OCI-LY7 (cell line): ENCODE results near the gene ASAH2. TPM values are rescaled to one million over a fixed set of nuclear protein-coding genes. Genes with fewer than 3 reads are reported as not detected.
A peak's percentile ranks its signal among the peaks of the same experiment; 100 is the strongest.

Experiments used
- BruUV-seq: library from RNA; stranded (reverse); fragments of 400-500 nt; replicated peaks from 2 replicates; lab custom pipeline; 2021; lab: Mats Ljungman, UMichigan
- CTCF ChIA-PET: fragments of 300-600 bp; sonication (Branson Sonifier 250); formaldehyde crosslinking; loops from one replicate; lab custom pipeline; 2022; ENCODE audit warnings: antibody characterized with exemption; ENCODE audit not compliant: unreplicated experiment; lab: Charles Lee
- POLR2A ChIA-PET: fragments of 300-600 bp; sonication (Branson Sonifier 250); formaldehyde crosslinking; loops from one replicate; lab custom pipeline; 2022; ENCODE audit warnings: antibody characterized with exemption; lab: Charles Lee
- DNase-seq: peaks from one replicate; pipeline ENCODE4 v3.0.0-alpha.2; 2015; ENCODE audit warnings: low spot score
- H2AFZ ChIP-seq: fragments of 200-600 bp; sonication (generic), shearing (Covaris generic); 2 replicates; pipeline ENCODE4 v1.6.1; 2014; ENCODE audit warnings: mild to moderate bottlenecking, antibody characterized with exemption, low read length, moderate library complexity
- H3K27ac ChIP-seq: fragments of 200-600 bp; sonication (generic); 2 replicates; pipeline ENCODE4 v1.5.1; 2014; ENCODE audit warnings: mixed run types, low read depth, mild to moderate bottlenecking, moderate library complexity, low read length, inconsistent platforms; ENCODE audit not compliant: poor library complexity, severe bottlenecking
- H3K36me3 ChIP-seq: fragments of 200-600 bp; sonication (generic); 2 replicates; pipeline ENCODE4 v1.6.1; 2014; ENCODE audit warnings: mild to moderate bottlenecking, antibody characterized with exemption, low read length, moderate library complexity, mixed read lengths; ENCODE audit not compliant: insufficient read depth
- H3K4me1 ChIP-seq: fragments of 200-600 bp; sonication (generic); 2 replicates; pipeline ENCODE4 v1.5.1; 2014; ENCODE audit warnings: mild to moderate bottlenecking, low read length; ENCODE audit not compliant: insufficient read depth, poor library complexity, severe bottlenecking
- H3K4me2 ChIP-seq: fragments of 200-600 bp; sonication (generic); 2 replicates; pipeline ENCODE4 v1.6.1; 2014; ENCODE audit warnings: mild to moderate bottlenecking, low read length
- H3K4me3 ChIP-seq: fragments of 200-600 bp; sonication (generic); 2 replicates; pipeline ENCODE4 v1.5.1; 2014; ENCODE audit warnings: mild to moderate bottlenecking, low read depth, low read length; ENCODE audit not compliant: poor library complexity, severe bottlenecking
- H3K79me2 ChIP-seq: fragments of 200-600 bp; sonication (generic); 2 replicates; pipeline ENCODE4 v1.6.1; 2016; ENCODE audit warnings: low read depth, mild to moderate bottlenecking, low read length, moderate library complexity, mixed read lengths; ENCODE audit not compliant: insufficient read depth
- H3K9me2 ChIP-seq: fragments of 200-600 bp; sonication (generic); 2 replicates; pipeline ENCODE4 v1.6.1; 2016; ENCODE audit warnings: mild to moderate bottlenecking, low read length, mixed read lengths; ENCODE audit not compliant: insufficient read depth
- H3K9me3 ChIP-seq: fragments of 200-600 bp; sonication (generic); 2 replicates; pipeline ENCODE4 v1.6.1; 2014; ENCODE audit warnings: mild to moderate bottlenecking, mixed run types, low read length, mixed read lengths
- H4K20me1 ChIP-seq: fragments of 200-600 bp; sonication (generic); 2 replicates; pipeline ENCODE4 v1.6.1; 2014; ENCODE audit warnings: mild to moderate bottlenecking, antibody characterized with exemption, low read length, moderate library complexity, mixed read lengths; ENCODE audit not compliant: insufficient read depth
- EZH2phosphoT487 ChIP-seq: fragments of 200-600 bp; sonication (generic); IDR thresholded peaks from 2 replicates; pipeline ENCODE4 v1.6.1; 2018; ENCODE audit warnings: low read depth, borderline replicate concordance, mild to moderate bottlenecking, mixed run types, antibody characterized with exemption, low read length, moderate library complexity, mixed read lengths
- intact Hi-C: fragments of 100-400 bp; cut with micrococcal nuclease; formaldehyde crosslinking; loops from one replicate; pipeline ENCODE4 v1.10.0; 2022; ENCODE audit not compliant: unreplicated experiment
- total RNA-seq, 2 experiments: library from RNA; depleted of rRNA in 1 of 2; stranded (reverse); fragments of >200 nt in 1 of 2; shearing (Covaris generic) in 1 of 2; gene quantifications; 2 replicates each; pipeline ENCODE4 v1.2.3, GENCODE V29; 2014 to 2022
- TF ChIP-seq, protein P1 (sequence below): fragments of 200-600 bp; sonication (generic); conservative IDR thresholded peaks from 2 replicates; pipeline ENCODE4 v1.5.1; 2014; ENCODE audit warnings: mild to moderate bottlenecking, antibody characterized with exemption, low read length, moderate library complexity, mixed read lengths

The ASAH2 gene
- total RNA-seq, 2 experiments from 2014 or later = not detected

- Histone ChIP-seq H3K27ac (no peak overlapping the region), H3K79me2 (no peaks in the 10 kb centered on the region), H4K20me1 (no peaks in the 10 kb centered on the region), H3K4me1 (no peaks in the 10 kb centered on the region), H3K9me3 (no peaks in the 10 kb centered on the region), H3K36me3 (no peaks in the 10 kb centered on the region), H3K9me2 (no peaks in the 10 kb centered on the region), H3K4me2 (no peak overlapping the region), H2AFZ (no peak overlapping the region), H3K4me3 (no peak overlapping the region)
- BruUV-seq = no TSS peak
- no peak for DNase-seq
- POLR2A ChIA-PET = no interaction called here
- CTCF ChIA-PET = no interaction called here
- no peak for TF ChIP-seq EZH2phosphoT487
- TF ChIP-seq, protein P1, sequence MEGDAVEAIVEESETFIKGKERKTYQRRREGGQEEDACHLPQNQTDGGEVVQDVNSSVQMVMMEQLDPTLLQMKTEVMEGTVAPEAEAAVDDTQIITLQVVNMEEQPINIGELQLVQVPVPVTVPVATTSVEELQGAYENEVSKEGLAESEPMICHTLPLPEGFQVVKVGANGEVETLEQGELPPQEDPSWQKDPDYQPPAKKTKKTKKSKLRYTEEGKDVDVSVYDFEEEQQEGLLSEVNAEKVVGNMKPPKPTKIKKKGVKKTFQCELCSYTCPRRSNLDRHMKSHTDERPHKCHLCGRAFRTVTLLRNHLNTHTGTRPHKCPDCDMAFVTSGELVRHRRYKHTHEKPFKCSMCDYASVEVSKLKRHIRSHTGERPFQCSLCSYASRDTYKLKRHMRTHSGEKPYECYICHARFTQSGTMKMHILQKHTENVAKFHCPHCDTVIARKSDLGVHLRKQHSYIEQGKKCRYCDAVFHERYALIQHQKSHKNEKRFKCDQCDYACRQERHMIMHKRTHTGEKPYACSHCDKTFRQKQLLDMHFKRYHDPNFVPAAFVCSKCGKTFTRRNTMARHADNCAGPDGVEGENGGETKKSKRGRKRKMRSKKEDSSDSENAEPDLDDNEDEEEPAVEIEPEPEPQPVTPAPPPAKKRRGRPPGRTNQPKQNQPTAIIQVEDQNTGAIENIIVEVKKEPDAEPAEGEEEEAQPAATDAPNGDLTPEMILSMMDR = no peak
- intact Hi-C loops = no loop called here
Observed at GRCh38 chr10:50280049-50280841, 28.9 kb upstream of the ASAH2 start.

DNA sequence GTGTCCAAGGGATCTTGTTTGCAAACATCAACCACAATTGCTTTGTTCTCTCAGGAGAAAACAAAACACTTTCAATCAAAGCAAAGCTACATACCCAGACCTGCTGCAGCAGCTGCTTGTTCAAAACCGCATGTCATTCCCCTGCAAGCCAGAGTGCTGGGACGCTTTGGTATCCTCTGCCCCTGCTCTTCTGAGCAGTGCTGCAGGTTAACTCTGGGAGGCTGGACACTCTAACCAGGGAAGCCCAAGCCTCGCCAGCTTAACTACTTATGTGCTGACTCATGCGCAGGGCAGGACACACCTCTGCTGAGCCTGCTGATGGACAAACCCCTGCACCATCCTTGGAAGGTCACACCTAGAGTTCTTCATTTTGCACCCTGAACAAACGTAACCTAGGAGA, 28.2 kb upstream of the ASAH2 start:
- H3K36me3 ChIP-seq = no peaks in the 10 kb centered on the region
- no TSS peak for BruUV-seq
- DNase-seq = no peak
- no peaks in the 10 kb centered on the region for H3K4me1 ChIP-seq
- H4K20me1 ChIP-seq = no peaks in the 10 kb centered on the region
- no peaks in the 10 kb centered on the region for H3K9me2 ChIP-seq
- no peak for TF ChIP-seq EZH2phosphoT487
- intact Hi-C loops = no loop called here
- CTCF ChIA-PET = no interaction called here
- no peak overlapping the region for H2AFZ ChIP-seq
- H3K9me3 ChIP-seq = no peaks in the 10 kb centered on the region
- H3K79me2 ChIP-seq = no peaks in the 10 kb centered on the region
- POLR2A ChIA-PET = no interaction called here
- no peak overlapping the region for H3K4me3 ChIP-seq
- no peak overlapping the region for H3K27ac ChIP-seq
- no peak overlapping the region for H3K4me2 ChIP-seq

GRCh38 chr10:50275650-50276235, 24.4 kb upstream of the ASAH2 start:
- intact Hi-C loops = no loop called here
- no peak for TF ChIP-seq EZH2phosphoT487
- TF ChIP-seq, protein P1 = peak; percentile 86
- H3K36me3 ChIP-seq = no peaks in the 10 kb centered on the region

More at GRCh38 chr10:50275650-50276235, 24.4 kb upstream of the ASAH2 start:
- H4K20me1 ChIP-seq = no peaks in the 10 kb centered on the region
- no peaks in the 10 kb centered on the region for H3K9me3 ChIP-seq
- no peaks in the 10 kb centered on the region for H3K79me2 ChIP-seq
- no peaks in the 10 kb centered on the region for H3K4me1 ChIP-seq
- no peak overlapping the region for H3K4me3 ChIP-seq
- H3K4me2 ChIP-seq = no peak overlapping the region
- BruUV-seq = no TSS peak
- CTCF ChIA-PET = interaction anchor here (1.4 kb wide), 1 partner anchor 15 kb away, joined by 4 read pairs; no protein-coding TSS in a partner anchor
- peak; percentile 49 for DNase-seq
- no peak overlapping the region for H2AFZ ChIP-seq
- H3K27ac ChIP-seq = no peak overlapping the region
- POLR2A ChIA-PET = interaction anchor here (0.7 kb wide), 1 partner anchor 281 kb away, joined by 3 read pairs; no protein-coding TSS in a partner anchor
- no peaks in the 10 kb centered on the region for H3K9me2 ChIP-seq
